Measurements from ENCODE around the gene NRGN.

Gene NRGN

DNA sequence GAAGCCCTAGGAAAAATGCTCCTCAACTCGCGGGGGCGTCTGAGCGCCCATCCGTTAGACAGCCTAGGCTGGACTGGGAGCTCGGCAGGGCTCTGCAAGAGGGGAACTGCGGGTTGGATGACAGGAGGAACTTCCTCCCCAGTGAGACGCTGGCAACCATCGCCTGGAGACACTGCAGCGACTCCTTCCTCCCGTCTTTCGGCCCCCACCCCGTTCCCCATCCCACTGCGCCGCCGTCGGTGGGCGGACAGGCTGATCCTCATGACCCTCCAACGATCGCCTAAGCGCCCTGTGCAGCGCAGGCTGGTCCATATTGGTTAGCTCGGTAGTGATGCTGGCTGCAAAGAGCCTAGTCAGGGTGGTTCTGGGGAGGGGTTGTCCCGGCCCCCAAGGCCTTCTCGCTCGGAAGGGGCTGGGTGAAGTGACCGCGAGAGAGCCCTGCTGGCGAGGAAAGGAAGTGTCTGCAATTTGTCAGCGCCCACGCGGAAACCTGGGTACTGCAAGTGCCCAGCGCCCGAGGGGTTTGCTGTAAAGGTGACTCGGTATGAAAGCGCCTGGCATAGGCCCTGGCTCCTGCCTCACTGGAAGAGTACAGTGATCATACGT, 638 bp downstream of the NRGN start:
- peak; percentile 68 to 84 (median 82) for DNase-seq

DNA sequence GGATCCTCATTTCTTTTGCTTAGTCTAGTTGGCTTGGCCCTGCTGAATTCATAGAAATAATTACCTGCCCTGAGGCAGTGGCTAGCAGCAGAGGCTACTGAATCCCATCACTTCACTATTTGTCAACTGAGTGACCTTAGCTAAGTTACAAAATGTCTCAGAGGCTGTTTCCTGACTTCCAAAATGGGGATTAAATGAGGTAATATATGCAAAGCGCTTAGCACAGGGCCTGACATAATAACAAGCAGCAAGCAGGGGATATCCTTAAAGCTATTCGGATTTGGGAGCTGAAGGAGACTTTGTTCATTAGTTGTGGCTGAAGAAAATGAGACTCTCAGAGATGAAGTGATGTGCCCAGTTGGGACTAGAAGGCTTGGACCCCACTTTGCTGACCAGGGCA, 2.8 kb downstream of the NRGN start:
- no peak for DNase-seq

DNA sequence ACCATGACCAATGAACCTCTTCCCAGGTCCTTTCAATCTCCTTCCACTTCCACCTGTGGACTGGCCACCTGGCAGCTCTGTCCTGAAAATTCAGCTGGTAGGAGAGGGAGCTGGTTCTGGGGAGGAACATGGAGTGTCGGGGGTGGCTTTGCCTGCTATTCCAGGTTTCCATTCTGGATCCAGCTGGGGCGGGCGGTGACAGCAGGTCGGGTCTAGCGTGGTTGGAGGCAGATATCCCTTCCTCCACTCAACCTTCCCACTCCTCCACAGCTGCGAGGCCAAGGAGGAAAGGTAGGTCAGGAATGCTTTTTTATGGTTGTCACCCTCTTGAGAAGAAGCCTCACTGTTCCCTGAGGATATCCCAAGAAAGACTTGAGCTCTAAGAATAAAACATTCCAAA, 3.3 kb downstream of the NRGN start:
- DNase-seq = no peak

DNA sequence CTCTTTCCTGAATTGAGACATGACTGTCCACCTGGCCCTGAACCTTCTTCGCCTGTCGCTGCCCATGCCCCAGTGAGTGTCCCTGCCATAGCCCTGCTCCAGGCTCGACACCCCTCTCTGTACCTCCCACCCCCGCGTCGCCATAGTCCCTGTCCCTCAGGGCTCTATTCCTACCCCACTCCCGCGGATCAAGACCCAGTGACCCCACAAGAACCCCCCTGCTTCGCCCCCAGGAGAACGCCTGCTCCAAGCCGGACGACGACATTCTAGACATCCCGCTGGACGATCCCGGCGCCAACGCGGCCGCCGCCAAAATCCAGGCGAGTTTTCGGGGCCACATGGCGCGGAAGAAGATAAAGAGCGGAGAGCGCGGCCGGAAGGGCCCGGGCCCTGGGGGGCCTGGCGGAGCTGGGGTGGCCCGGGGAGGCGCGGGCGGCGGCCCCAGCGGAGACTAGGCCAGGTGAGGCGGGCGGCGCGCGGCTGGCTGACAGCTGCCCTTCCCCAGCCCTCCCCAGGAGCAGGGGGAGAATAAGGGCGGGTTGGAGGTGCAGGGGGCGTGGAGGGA, 5.6 kb downstream of the NRGN start:
- DNase-seq = no peak

DNA sequence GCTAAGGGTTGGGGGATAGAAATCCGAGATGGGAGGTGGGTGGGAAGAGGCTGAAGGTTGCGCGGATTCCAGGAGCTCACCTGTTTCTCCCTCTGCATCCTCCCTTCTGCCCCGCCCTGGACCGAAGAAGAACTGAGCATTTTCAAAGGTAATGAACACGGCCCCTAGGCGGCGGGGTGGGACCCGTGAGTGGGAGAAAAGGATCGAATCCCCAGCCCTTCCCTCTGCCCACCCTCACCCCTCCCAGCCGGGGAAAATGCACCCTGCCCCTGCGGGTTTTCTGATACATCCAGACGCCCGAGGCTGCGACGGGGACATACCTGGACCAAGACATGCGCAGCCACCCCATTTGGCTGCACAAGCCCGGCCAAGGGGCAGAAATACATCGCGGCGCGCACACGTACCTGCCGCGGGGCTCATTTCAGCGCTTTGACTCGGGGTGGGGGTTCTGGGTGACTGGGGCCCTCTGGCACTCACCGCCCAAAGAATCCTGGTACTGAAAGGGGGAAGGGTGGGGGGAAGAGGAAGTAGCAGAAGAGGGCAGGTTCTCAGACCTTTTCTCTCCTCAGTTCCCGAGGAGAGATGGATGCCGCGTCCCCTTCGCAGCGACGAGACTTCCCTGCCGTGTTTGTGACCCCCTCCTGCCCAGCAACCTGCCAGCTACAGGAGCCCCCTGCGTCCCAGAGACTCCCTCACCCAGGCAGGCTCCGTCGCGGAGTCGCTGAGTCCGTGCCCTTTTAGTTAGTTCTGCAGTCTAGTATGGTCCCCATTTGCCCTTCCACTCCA, 6.3 kb downstream of the NRGN start:
- DNase-seq = peak in 2 of 4 experiments; percentile 26 to 35

DNA sequence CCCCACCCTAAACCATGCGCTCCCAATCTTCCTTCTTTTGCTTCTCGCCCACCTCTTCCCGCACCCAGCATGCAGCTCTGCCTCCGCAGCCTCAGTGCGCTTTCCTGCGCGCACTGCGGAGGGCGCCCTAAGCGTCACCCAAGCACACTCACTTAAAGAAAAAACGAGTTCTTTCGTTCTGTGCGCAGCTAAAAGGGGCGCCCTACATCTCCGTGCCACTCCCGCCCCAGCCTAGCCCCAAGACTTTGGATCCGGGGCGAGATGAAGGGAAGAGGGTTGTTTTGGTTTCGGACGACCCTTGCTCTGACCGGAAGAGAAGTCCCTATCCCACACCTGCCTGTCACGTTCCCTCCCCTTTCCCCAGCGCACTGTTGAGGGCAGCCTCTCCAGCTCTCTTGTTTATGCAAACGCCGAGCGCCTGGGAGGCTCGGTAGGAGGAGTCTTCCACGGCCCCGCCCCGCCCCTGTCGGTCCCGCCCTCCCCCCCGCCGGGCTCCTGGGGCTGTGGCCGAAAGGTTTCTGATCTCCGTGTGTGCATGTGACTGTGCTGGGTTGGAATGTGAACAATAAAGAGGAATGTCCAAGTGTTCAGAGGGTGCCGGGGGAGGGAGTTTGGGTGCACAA, 7.0 kb downstream of the NRGN start:
- peak; percentile 64 to 86 (median 82) for DNase-seq

DNA sequence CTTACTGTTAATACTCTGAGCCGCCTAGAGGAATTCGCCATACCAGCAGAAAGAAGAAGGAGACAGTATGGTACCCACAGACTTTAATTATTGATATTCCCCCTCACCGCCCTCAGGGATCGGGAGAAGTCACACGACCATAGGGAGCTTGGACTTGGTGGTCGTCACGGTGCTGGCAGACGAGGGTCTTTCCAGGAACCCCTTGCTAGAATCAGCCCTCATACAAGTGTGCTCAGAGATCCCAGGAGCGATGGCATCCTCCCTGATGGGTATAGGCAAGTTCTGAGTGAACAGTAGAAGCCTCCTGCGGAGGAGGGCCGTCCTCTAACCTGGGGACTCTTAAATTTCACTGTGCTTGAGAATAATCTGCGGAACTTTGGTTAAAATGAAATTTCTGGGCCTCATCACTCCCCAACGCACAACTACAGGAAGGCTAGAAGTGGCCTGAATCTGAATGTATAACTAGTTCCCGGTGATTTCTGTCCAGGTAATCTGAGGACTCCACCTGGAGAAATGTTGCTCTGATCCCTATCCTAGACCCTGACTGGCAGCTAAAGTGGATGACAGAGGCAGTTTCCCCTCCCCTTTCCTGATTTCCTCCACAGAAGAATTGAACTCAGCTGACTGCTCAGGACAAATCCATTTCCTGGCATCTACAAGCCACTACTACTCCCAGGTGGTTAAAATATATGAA, 7.8 kb downstream of the NRGN start:
- DNase-seq = no peak

DNA sequence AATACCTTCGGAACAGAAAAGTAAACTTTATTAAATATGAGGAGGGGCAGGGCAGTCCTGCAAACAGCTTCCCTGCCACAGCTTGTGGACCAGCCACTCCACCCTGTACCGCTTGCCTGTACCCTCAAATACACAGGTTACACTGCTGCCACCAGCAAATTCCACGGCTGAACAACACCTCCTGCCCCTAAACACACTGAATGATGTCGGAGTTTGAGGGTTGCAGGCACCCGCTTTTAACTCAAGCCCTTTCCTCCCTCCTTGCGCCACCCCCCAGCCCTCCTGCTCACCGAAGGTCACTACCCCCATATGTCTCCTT, 8.3 kb downstream of the NRGN start:
- no peak for DNase-seq

DNA sequence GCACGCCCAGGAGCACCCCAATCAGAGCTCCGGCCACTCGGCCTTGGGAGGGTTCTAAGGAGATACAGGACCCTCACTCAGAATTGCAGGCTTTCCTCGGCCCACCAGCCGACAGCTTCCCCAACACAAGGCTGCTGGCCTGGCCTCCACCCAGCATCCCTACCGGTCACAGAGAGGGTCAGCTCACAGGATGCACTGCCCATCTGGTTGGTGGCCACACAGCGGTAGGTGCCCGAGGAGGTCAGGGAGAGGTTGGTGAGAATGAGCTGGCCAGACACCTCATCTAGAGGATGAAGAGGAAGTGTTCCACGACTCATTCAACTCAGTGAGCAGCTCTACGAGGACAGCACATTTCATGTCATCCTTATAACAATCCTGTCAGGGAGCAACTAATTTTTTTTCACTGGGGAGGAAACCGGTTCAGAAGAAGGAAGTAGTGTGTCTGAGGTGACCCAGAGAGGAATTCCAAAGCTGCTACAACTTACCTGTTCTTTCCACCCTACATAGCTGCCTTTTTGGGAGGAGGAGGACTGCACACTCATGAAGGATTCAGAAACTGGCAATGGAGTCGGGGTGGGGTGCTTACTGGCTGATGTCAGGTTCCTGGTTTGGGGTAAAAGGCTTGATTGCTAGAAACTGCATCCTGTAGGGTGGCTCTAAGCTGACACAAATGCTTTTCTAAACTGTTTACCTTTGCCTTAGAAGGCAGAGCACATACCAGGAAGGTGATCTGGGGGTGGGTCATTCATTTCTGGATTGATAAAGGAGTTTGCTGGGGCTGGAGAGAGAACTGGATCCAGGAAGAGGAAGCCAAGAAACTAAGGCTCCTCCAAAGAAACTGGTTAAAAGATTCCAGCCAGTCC, 9.0 kb downstream of the NRGN start:
- DNase-seq = peak in 3 of 4 experiments; percentile 43 to 52 (median 45)

DNA sequence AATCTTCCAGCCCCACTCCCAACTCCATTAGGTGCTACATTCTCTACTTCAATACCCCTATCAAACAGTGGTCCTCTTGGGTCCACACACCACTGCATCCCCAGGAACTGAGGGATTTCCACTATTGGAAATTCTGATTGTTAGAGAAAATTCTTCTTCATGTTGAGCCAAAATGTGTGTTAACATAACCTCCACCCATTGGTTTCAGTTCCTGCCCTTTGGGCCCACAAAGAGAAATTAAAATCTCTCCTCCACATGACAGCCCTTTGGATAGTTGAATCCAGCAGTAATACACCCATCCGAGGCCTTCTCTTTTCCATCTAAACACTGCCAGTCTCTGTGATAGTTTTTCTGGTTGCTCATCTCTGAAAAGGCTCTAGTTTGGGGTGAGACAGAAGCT, 10.2 kb downstream of the NRGN start:
- peak in 1 of 4 experiments; percentile 37 for DNase-seq

DNA sequence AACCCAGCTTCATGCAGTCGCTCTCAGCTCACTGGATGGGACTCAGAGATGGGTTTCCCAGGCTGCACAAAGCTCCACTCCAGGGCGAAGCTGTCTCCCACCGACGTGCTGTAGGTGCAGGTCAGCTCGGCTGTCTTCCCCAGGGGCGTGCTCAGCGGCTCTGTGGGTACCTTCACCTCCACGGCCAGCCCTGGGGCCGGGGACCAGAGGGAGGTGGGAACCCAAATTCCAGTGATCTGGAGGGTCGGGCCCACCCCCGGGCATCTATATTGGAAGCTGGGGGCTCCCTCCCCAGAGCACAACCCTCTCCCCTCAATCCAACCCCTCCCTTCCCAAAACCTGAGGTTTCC, 11.6 kb downstream of the NRGN start:
- no peak for DNase-seq

DNA sequence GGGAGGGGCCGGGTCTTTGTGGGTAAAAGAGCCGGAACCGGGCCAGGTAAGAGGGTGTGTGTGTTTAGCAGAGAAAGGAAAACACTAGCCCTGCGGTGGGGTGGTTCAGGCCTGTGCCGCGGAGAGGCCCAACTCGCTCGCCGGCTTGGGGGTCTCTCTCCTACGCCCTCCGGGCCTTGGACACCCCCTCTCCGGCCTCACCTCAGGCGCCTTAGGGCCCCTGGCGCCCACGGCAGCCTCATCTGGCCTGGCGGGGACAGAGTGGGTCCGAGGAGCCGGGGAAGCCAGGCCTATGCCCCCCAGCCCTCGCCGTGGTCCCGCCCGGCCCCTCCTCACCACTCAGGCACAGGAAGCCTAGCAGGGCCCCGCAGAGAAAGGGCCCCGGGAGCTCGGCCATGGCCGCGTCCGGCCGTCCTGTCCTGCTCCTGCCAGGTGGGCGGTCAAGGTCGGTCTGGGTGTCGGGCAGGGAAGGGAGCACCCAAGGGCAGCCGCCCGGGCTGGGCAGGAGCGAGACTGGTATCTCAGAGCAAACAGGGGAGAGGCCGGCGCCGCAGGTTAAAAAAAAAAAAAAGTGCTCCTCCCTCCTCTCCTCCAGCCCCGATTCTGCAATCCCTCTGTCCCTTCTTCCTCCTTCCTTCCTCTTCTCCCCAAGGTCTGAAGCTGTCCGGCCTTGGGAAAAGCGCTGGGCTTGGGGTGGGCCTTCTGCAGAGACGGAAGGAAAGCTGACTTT, 12.2 kb downstream of the NRGN start, which contains the start of gene VSIG2:
TSS of gene VSIG2 (minus strand) at position 515 of the 730 bp plus-strand sequence. CDS start at position 397, 118 bp downstream.
- no peak for DNase-seq

DNA sequence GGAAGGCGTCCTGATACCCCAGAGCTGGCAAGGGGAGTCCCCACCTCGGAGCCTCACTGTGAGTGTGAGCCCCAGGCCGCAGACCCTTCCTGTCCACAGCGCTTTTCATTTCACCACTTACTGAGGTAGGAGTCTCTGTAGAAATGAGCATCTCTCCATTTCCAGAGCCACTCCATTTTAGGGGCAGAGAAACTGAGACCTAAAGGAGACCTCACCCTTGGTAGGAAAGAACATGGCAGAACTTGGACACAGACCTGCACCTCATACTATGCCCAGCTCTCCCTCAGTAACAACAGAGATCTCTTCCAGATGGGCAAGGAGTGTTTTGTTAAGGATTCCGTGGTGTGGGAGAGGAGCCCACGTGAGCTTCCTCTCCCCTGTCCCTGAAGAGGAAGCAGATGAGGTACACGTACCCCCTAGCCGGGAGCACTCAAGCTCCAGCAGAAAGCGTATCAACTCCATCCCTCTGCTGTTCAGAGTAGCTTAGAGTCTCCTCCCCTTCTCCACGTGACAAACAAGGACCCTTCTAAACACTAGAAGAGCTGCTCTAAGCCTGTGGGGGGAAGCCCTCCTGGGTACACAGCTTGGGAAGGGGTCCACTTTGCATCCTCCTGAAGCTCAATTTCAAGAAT, 12.8 kb downstream of the NRGN start:
- DNase-seq = peak in 3 of 4 experiments; percentile 56 to 65 (median 57)

DNA sequence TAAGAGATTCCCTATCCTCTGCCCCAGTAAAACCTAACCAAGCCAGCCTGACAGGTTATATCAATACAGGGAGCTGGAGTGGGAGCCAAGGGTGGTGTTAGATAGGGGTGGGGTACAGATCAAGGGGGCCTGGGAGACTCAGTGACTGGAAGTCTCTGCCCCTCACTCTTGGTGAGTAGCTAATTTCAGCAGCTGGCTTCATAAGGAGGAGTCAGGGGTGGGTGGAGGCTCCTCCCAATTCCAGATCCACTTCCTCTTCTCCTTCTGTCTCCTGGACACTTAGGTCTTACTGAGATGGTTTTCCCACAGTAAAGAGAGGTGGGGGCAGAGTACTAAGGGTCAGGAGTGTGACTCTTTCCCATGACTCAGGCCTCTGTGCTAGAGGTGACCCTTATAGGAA, 13.5 kb downstream of the NRGN start:
- DNase-seq = peak; percentile 60 to 76 (median 74)

DNA sequence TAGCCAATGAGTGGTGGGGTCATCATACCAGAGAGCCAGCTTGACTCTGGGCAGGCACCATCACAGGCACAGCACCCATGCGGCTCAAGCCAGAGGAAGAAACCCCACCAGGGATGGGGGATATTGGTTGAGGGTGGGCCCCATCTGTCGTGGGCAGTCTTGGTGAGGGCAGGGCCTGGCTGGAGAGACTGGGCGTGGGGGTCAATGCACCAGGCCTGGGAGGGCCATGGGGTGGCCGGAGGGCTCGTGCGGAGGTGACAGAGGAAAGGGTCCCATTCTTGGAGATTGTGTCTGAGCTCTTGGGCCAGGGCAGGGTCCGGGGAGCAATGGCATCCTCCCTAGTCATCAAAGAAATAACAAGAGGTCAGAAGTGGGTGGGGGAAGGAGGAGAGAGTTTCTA, 13.9 kb downstream of the NRGN start:
- DNase-seq = no peak

DNA sequence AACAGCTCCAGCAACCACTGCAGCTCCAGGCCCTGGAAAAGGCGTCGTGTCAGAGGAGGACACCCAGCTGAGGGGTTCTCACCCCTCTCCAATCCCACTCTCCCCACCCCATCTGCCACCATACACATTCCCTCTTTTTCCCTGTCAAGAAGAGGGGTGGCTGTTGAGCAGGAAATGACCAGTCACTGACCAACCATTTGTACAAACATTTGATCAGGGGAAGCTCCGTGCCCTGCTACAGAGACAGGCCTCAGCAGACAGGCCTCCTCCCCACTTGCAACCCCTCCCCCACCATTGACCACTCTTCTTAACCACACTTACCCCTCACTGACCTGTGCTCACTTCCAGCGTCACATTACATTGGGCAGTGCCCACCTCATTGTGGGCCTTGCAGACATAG, 14.6 kb downstream of the NRGN start:
- DNase-seq = no peak

DNA sequence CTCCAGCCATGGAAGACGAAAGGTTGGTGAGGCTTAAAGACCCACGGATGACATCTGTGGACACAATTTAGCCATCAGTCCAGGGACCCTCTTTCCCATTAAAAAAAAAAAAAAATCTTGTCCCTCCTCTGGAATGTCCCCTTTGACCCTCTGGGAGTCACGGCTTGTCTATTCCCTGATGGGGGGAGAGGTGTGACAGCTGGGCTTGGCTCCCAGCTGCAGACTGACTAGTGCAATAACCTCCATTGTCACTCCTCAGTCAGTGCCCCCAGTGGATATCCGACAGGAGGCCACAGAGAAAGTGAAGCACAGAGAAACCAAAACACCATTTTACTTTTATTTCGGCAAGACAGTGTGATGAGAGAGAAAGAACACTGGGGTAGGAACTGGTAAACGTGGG, 15.0 kb downstream of the NRGN start:
- DNase-seq = no peak

DNA sequence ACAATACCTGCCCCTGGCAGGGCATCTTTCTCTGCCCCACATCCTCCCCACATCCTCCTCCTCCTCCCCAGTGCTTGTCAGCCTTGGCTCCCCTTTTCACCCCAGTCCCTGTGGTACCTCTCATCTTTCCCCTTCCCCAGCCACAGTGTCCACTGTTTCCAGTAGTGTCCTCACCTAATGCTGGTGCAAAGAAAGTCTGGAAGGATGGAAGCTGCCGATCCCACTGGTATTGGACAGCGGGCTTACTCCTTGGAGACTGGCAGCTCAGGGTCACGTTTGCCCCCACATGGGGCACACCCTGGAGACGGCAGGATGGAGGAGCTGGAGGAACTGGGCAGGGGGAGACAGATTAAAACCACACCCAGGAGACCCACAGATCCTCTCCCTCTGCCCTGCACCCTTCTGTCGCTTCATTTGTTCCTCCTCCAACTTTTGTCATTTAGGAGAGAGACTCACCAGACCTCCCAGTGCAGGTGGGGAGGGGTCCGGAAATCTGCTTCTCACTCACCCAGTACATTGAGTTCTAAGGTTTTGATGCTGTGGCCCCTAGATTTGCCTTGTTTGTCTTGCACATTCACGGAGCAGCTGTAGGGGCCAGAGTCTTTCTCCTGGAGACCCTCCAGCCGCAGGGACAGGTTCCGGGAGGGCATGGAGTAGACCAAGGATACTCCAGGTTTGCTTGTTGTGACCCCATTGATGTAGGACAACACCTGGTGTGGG, 16.5 kb downstream of the NRGN start:
- no peak for DNase-seq

DNA sequence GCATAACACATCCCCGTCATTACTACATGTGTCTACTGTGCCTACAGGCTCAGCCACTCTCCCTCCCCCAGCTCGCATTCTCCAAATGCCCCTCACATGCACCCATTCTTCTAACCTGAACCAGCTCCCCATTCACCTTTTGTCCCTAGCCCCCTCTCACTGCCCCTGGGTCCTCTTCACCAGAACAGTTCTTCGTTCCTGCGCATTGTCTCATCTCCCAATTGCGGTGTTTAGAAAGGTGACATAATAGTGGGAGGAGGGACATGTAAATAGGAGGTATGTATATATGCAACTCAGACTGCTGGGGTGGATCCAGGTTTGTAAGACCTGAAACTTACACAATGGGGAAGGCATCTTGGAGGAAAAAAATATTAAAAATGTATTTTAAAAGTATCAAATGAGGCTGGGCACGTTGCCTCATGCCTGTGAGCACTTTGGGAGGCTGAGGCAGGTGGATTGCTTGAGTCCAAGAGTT, 17.0 kb downstream of the NRGN start:
- DNase-seq = no peak

DNA sequence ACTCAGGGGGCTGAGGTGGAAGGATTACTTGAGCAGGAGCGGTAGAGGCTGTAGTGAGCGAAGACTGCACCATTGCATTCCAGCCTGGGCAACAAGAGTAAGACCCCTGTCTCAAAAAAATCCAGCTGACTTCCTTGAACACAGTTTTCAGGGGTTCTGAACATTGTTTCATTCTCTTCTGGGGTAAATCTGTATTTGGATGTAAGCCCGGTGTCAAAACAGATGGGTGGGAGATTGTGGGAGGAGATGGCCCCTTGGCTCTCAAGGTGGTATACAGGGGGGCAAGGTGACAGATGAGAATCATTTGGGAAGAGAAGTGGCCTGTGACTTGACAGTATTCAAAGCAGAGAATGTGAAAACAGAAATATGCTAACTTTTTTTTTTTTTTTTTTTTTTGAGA, 17.6 kb downstream of the NRGN start:
- no peak for DNase-seq
